ENCODE measurements around the gene EIF3J.
"Not testable (repeated sequence)": the region's sequence is repeated elsewhere in the genome, so short reads cannot be mapped to it uniquely, and the experiment has no call there.

EIF3J gene

DNA sequence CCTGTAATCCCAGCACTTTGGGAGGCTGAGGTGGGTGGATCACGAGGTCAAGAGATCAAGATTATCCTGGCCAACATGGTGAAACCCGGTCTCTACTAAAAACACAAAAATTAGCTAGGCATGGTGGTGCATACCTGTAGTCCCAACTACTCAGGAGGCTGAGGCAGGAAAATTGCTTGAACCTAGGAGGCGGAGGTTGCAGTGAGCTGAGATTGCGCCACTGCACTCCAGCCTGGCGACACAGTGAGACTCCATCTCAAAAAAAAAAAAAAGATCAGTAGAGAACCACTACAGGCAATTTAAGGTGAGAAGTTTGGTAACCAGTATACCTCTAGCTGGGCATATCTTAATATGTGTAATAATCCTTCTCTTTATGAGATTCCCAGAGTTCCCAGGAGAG lies 7.8 kb downstream of the EIF3J start:
- not testable (repeated sequence) for FAIRE-seq

DNA sequence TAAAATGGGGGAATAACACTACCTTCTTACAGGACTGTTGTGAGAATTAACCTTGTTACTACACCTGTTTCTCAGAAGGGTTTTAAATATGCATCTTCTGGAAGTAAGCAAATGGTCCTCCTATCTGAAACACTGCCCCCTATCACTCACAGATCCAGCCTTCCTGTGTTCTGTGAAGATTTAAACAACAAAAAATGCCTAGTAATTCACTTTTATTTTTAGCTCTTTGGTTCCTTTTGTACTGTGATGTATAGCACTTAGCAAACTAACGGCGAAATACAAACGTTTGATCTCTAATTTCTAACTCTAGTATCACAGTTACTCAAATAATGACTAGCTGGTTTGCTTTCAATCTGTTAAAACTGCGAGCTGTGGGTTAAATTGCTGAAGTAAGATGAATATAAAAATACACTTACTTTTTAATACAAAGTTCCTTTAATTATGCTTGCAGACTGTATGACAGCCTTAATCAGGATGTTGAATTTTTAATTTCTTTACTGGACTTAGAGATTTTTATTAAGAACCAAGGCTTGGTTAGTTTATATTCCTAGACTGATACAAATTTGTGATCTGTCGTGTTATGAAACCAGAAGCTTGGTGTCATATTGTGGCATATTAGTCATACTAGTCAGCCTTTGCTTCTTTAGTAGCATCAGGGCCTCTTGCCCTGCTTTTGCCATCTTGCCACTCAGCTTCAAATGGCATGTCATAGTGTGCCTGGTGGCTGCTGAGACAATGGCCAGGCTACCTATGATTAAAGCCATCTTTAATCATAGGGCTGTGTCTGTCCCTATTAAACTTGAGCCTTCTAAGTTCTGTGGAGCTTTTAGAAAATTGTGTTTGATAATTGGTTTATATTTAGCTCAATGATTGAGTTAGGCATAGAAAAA lies 9.2 kb downstream of the EIF3J start:
- FAIRE-seq, result no peak

DNA sequence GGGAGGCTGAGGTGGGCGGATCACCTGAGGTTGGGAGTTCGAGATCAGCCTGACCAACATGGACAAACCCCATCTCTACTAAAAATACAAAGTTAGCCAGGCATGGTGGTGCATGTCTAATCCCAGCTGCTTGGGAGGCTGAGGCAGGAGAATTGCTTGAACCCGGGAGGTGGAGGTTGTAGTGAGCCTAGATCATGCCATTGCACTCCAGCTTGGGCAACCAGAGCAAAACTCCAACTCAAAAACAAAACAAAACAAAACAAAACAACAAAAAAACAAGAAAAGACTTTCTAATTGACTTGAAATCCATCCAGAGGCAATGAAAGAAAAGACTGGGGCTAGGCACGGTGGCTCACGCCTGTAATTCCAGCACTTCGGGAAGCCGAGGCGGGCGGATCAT lies 12.2 kb downstream of the EIF3J start:
- FAIRE-seq, result not testable (repeated sequence)

DNA sequence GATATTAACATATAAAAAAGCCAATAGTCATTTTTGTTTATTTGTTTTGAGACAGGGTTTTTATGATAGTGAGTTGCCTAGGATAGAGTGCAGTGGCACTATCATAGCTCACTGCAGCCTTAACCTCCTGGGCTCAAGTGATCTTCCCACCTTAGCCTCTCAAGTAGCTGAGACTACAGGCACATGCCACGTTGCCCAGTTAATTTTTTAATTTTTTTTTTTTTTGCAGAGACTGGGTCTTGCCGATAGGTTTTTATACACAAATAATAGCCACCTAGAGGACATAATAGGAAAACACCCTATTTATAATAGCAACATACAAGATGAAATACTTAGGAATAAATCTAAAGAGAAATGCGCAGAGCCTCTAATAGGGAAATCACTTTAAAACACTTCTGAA lies 13.3 kb downstream of the EIF3J start:
- no peak for FAIRE-seq

DNA sequence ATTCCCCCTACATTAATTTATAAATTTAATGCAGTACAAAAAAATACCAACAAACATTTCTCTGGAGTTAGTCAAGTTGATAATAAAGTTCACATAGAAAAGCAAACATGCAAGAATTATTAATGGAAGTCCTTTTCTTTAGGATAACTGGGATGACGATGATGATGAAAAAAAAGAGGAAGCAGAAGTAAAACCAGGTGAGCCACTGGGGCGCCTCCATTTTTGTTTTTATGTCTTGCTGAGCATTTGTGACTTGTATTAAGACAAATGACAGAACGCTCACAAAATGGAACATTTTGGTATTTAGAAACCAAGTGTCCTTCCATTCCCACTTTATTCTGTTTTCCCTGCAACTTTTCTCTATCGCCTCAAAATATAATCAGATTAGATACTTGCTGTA lies 13.8 kb downstream of the EIF3J start:
- no peak for FAIRE-seq

DNA sequence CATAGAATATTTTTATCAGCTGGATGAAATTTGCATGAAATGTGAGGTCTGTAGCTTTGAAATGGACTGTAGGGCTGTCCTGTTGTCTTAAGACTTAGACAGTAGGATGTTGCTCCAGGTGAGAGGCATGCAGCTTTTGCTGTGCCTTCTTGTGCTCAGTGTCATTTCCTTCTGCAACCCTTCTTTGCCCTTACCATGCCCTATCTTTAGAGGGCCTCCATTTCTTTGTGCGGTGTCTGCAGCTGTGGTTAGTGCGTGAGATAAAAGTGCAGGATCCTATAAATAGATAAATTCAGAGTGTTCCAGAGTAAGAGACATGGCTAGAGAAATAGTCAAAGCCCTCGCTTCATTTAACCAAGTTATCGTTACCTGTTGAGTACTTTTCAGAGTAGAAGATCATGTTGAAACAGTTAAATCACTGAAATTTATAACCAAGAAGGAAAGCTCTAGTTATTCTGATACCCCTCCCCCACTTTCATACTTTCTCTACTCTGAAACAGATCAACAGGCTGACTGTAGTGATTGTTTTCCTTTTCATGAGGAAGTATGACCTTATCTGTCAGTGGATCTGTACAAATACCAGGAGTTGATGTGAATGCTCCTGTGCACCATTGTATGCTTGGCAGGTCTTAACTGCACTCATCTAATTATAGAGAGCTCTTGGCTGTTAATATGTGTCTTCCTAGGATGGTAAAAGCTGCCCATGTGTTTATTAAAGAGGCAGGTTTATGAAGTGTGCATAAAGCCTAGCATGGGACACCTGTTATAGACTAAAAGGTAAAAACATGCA lies 18.2 kb downstream of the EIF3J start:
- FAIRE-seq, result no peak

DNA sequence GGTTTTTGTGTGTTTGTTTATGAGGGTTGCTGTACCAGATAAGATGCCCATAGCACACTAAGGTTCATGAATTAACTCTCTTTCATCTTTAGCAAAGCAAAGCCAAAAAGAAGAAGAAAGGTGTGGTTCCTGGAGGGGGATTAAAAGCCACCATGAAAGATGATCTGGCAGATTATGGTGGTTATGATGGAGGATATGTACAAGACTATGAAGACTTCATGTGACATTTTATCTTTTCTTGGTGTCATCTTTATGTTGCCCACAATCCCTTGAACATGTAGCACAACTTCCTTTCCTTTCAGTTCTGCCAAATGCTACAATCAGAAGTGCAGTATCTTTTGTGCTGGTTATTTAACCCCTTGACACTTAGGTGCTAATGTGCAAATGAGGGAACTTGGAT lies 24.0 kb downstream of the EIF3J start:
- FAIRE-seq, result not testable (repeated sequence)

DNA sequence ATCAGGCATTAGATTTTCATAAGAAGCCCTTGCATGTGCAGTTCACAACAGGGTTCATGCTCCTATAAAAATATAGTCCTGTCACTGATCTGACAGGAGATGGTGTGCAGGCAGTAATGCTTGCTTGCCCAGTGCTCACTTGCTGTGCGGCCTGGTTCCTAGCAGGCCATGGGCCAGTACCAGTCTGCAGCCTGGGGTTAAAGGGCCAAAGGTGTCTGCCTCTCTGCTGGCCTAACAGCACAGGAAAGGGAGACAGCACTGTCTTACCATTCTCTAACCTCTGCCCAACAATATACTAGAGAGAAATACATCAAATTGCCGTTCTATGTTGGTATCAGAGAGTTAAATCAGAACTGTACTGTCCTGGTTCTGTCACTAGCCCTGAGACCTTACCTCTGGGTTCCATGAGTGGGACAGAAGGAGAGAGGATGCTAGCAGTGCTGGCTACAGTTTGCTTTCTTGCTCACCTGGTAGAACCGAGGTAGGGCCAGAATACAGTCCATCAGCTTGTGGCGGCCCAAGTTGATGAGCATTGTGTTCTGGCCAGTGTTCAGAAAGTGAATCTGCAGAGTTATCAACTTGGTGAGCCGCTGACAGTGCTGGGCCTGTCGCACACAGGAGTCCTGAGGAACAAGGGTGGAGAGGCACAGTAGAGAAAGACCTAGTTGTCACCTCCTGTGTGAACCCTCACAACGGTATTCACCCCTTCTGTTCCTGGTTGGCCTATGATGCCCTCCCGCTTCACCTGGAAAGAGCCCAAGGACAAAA lies 28.6 kb downstream of the EIF3J start:
- FAIRE-seq, result no peak

DNA sequence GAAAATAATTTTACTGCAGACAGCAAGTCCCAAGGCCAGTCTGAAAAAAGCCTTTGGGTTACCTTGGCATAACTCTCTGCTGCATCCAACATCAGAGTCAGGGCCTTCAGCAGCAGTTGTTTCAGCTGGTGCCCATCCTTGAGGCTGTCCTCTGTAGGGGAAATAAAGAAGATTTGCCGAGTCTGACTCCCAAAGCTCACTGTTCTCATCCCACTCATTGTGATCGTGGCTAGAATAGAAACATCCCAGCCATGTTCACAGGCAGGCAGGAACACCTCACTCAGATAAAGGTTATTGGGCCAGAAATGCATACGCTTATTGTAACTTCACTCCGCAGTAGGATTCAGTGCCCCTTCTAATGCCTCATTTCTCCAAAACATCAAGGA lies 29.2 kb downstream of the EIF3J start:
- no peak for FAIRE-seq

DNA sequence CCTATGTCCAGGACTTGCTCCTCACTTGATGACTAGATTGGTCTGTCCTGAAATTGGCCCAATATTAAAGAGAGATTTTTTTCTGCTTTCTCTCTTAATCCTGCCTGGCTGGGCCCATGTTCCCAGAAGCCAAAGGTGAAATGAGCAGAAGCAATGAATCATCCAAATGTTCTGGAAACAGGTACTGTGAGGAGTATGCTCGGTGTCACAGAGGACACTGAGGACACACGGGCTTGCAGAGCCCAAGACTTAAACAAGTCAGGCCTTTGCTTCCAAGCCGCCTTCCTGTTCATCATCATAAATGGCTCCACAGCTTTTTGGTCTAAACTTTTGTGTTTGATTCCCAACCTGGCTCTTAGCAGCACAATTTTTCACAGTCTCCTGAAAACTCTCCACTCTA lies 31.4 kb downstream of the EIF3J start:
- no peak for FAIRE-seq

DNA sequence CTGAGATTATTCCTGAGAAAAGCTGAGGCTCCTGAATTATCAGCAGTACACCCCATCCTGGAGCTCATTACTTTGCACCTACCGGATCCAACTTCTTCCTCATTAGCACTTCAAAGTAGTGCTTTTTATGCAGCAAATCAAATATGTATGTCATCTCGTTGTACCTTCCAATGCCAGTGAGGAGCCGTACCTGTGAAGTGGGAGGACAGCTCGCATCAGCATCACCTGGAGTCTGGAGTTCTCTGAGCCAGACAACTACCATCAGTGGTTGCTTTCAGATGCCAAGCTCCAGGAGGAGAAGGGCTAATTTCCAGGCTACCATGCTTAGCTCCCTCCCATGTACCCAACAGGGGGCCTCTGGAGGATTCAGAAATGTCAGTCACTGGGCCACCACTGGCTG lies 32.4 kb downstream of the EIF3J start:
- FAIRE-seq, result no peak

DNA sequence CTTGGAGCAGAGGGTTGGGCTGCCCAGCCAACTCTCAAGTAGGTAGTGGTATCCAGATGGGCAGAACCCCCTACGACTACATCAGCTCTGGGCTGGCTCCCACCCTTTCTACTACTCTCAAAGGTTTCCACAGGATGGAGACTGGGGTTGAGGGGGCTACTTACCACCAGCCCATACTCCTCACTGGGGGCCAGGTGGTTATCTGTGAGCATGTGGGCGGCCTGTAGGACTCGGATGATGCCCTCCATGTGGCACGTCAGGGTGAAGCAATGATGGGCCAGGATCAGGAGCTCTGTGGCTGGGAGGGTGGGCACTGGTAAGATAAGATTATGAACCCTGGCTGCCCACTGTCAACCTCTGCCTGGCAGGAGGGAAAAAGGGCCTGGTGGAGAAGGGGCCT lies 33.4 kb downstream of the EIF3J start:
- FAIRE-seq, result no peak

DNA sequence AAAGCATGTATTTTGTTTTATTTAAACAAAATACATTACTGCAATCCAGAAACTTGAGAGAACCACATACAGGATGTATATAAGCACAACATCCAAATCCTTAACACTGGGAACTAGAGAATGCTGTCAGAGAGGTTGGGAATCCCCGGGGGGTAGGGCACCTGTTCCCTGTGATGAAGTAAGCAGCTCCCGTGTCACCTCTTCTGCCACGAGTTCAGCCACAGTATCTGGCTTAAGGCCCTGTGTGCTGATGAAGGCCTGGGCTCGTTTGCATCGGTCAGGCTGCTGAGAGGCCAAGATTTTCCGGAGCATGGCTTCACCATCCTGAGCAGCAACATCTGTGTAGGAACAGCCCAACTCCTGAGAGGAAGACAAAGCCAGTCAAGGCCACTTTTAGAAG lies 36.4 kb downstream of the EIF3J start:
- FAIRE-seq, result no peak

DNA sequence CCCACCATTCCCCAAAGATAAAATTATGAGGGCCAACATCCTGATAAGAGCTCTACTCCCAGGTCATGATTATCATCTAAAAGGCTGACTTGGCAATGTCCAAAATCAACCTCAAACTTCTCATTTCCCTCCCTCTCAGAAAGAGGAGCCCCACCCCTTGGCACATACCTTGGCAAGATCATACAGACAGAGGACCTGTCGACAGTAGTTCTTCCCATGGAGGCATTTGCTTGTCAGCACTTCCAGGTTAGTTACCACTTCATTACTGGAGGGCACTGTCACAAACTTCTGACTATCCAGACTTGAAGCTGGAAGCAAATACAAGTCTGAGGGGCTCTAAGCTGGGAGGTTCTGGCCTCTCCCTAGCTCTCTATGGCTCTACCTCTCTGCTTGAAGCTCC lies 37.8 kb downstream of the EIF3J start:
- no peak for FAIRE-seq

DNA sequence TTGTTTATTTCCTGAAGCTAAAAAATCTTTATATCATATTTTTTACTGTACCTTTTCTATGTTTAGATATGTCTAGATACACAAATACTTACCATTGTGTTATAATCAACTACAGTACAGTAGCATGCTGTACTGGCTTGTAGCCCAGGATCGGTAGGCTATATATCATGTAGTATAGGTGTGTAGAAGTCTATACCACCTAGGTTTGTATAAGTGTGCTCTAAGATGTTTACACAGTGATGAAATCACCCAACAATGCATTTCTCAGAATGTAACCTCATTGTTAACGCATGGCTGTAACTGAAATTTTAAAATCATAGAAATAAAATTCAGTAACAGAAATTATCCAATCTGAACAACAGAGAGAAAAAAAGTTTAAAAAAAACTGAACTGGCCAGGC lies 43.2 kb downstream of the EIF3J start:
- no peak for FAIRE-seq

DNA sequence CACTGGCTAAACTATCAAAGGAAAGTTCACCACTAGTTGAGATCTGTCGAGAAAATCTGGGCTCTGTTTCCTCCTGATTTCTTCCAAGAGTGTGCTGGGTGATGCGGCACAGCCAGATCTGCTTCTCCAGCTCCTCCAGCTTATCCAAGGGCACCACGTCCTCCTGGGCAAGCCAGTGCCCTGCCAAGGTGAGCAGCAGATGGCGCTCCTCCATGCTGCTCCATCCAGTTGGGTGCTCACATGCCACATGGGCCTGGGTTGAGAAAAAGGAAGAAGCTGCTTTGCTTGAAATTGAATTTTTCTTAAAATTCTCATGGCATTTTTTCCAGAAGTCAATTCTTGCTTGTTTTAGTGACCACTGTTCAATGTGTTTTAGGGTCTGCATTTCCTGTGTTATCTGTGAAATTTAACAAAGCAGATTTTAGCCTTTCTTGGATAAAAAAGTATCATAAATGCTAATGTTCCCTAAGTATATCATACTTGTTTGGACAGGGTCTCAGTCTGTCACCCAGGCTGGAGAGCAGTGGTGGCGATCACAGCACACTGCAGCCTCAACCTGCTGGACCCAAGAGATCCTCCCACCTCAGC lies 47.3 kb downstream of the EIF3J start:
- no peak for FAIRE-seq

DNA sequence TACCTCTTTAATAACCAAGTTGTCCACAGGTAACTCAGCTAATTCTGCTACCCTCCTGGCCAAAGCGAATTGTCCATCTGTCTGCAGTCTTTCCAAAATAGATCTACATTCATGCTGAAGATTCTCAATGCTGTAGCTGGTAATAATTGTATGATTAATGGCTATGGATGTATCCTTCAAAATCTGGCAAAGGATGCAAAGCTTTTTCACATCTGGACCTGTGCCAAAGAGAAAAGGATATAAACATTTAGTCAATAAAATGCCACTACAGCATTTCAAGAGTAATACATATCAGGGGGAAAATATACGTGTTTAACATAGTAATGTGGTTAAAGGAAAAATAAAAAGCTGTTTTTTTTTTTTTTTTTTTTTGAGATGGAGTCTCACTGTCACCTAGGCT lies 48.7 kb downstream of the EIF3J start:
- FAIRE-seq, result no peak

DNA sequence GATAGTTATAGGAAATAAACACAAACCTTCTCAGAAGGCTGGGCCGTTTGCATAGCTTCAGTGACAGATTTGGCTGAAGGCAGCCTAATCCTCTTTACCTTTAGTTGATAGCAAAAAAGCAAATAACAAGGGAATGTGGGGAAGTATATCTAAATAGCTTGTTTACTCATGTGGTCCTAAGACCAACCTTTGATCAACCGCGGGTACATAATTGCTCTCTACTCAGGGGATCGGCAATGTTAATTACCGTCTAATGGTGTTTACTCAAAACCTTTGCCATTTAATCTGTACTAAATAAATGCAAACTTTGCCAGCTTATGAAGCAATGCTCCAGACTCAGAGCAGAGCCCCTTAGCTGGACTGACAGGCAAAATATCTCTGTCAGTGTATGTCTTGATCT lies 51.6 kb downstream of the EIF3J start:
- no peak for FAIRE-seq

DNA sequence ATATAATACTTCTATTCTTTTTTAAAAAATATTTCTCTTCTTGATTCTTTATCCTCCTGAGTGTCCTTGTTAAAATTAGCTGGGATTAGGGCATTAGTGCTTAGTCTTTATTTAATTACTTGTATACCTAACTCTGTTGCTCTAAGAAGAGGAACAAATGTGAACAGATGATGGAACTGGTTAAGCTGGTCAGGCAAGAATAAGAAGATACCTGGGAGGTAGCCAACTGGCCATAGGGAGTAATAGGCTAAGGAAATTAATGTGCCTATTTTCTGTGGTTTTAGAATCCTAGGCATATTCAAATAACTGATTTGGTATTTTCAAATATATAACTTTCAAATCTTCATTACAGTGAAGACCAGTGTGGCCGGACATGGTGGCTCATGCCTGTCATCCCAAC lies 54.4 kb downstream of the EIF3J start:
- no peak for FAIRE-seq

DNA sequence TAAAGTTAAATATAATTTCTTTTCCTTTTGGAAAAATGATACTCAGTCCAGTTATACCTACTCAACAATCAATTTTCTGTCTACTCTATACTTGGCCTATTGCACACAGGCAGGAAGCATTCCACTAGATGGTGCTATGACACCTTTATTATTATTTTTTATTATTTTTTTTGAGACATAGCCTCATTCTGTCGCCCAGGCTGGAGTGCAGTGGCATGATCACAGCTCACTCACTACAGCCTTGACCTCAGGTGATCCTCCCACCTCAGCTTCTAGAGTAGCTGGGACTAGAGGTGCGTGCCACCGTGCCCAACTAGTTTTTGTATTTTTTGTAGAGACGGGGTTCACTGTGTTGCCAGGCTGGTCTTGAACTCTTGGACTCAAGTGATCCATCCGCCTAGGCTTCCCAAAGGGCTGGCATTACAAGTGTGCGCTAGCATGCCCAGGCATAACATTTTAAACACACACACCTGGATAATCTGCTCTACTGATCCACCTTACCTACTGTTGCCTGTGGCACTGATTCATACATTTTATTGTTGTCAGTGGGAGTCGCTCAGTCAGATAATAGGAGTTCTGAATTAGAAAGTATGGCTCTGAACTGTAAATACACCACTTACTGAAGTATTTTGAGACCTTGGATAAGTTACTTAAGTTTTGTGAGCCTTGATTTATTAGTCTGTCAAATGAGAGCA lies 56.2 kb downstream of the EIF3J start:
- FAIRE-seq, result no peak

DNA sequence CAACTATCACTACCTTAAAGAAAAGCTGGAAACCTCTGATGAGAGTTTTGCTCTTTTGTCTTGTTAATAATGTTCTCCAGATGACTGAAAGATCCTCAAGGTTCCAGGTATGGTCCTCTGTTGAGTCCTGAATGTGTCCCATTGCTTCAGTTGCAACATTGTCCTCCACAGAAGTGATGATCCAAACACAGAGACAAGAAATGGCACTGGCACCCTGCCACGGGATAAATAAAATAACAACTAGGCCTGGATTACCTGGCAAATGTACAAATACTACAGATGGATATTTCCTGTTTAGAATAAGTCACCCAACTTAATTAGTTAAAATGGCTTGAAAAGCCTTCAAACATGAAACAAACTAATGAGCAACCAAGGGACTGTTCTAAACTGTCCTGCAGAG lies 58.3 kb downstream of the EIF3J start:
- FAIRE-seq, result no peak

Data from colon (tissue), 2 donors.